DND-41 (cell line): Measurements from ENCODE around the gene GREM2.

Experiments used
- EZH2 ChIP-seq: IDR thresholded peaks from 3 replicates; pipeline ENCODE4 v1.6.1; 2012; ENCODE audit warnings: borderline replicate concordance, low read depth, mild to moderate bottlenecking, moderate library complexity, low read length, inconsistent platforms; ENCODE audit not compliant: severe bottlenecking
- TF ChIP-seq, protein P1 (sequence below): IDR thresholded peaks from 2 replicates; pipeline ENCODE4 v1.5.1; 2012; ENCODE audit warnings: borderline replicate concordance, low read length, moderate library complexity, mild to moderate bottlenecking; ENCODE audit not compliant: poor library complexity, severe bottlenecking; ENCODE audit errors: extremely low read depth

GRCh38 chr1:240517891-240518290, 94.1 kb downstream of the GREM2 start:
- TF ChIP-seq, protein P1, sequence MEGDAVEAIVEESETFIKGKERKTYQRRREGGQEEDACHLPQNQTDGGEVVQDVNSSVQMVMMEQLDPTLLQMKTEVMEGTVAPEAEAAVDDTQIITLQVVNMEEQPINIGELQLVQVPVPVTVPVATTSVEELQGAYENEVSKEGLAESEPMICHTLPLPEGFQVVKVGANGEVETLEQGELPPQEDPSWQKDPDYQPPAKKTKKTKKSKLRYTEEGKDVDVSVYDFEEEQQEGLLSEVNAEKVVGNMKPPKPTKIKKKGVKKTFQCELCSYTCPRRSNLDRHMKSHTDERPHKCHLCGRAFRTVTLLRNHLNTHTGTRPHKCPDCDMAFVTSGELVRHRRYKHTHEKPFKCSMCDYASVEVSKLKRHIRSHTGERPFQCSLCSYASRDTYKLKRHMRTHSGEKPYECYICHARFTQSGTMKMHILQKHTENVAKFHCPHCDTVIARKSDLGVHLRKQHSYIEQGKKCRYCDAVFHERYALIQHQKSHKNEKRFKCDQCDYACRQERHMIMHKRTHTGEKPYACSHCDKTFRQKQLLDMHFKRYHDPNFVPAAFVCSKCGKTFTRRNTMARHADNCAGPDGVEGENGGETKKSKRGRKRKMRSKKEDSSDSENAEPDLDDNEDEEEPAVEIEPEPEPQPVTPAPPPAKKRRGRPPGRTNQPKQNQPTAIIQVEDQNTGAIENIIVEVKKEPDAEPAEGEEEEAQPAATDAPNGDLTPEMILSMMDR = no peak
- TF ChIP-seq EZH2 = no peak
